HepG2 (cell line): ENCODE data around the gene CCDC150. TPM values are rescaled to one million over a fixed set of nuclear protein-coding genes. Genes with fewer than 3 reads are reported as not detected.
A peak's percentile ranks its signal among the peaks of the same experiment; 100 is the strongest.

Experiments used
- ATF7 ChIP-seq, 2 experiments: fragments of 450-650 bp in 1 of 2; sonication (generic) in 1 of 2; formaldehyde crosslinking in 1 of 2; IDR thresholded peaks; 2 replicates each; pipeline versions ENCODE4 v1.4.0 to v1.6.1; 2016 to 2020; ENCODE audit warnings: antibody characterized with exemption in 1 of 2, mild to moderate bottlenecking in 1 of 2, missing genetic modification reagents in 1 of 2
- CBX1 ChIP-seq: IDR thresholded peaks from one replicate; pipeline ENCODE4 v1.6.1; 2016; ENCODE audit warnings: antibody characterized with exemption, low read depth
- CCDC6 ChIP-seq: sonication (generic); formaldehyde crosslinking; IDR thresholded peaks from 2 replicates; pipeline ENCODE4 v1.8.1; 2022; ENCODE audit warnings: mild to moderate bottlenecking, missing genetic modification reagents, moderate library complexity
- CEBPG ChIP-seq: IDR thresholded peaks from 2 replicates; pipeline ENCODE4 v1.6.1; 2016
- EHMT2 ChIP-seq: fragments of 200-600 bp; sonication (generic); IDR thresholded peaks from 2 replicates; pipeline ENCODE4 v1.7.0; 2017; ENCODE audit warnings: antibody characterized with exemption, low read depth, low read length, borderline replicate concordance
- ELF3 ChIP-seq: IDR thresholded peaks from 2 replicates; pipeline ENCODE4 v1.6.1; 2016; ENCODE audit warnings: missing genetic modification reagents, missing compliant biosample characterization
- KDM6A ChIP-seq: IDR thresholded peaks from 2 replicates; pipeline ENCODE4 v1.6.1; 2016; ENCODE audit warnings: low read depth
- KLF13 ChIP-seq: sonication (generic); formaldehyde crosslinking; IDR thresholded peaks from 2 replicates; pipeline ENCODE4 v1.4.0; 2020; ENCODE audit warnings: mild to moderate bottlenecking, missing genetic modification reagents
- MAFG ChIP-seq: sonication (generic); formaldehyde crosslinking; IDR thresholded peaks from 2 replicates; pipeline ENCODE4 v1.5.1; 2020; ENCODE audit warnings: mild to moderate bottlenecking, missing genetic modification reagents
- MEIS1 ChIP-seq: sonication (generic); formaldehyde crosslinking; IDR thresholded peaks from 2 replicates; pipeline ENCODE4 v1.9.0; 2021; ENCODE audit warnings: mild to moderate bottlenecking, missing genetic modification reagents, moderate library complexity, borderline replicate concordance
- POLR2AphosphoS5 ChIP-seq: IDR thresholded peaks from 2 replicates; pipeline ENCODE4 v1.6.1; 2012; ENCODE audit warnings: low read depth, low read length
- POLR2G ChIP-seq: fragments of 200-400 bp; formaldehyde crosslinking; IDR thresholded peaks from 2 replicates; pipeline ENCODE4 v1.6.1; 2018; ENCODE audit warnings: mild to moderate bottlenecking, low read depth, low read length, moderate library complexity
- RARA ChIP-seq: IDR thresholded peaks from 2 replicates; pipeline ENCODE4 v1.6.1; 2016; ENCODE audit warnings: missing genetic modification reagents, missing compliant biosample characterization
- SUZ12 ChIP-seq: fragments of 150-350 bp; IDR thresholded peaks from 2 replicates; pipeline ENCODE4 v1.6.1; 2014; ENCODE audit warnings: low read depth, low read length
- ZMAT3 ChIP-seq: sonication (generic); formaldehyde crosslinking; conservative IDR thresholded peaks from 2 replicates; pipeline ENCODE4 v1.7.0; 2021; ENCODE audit warnings: missing genetic modification reagents
- ZNF333 ChIP-seq: sonication (generic); formaldehyde crosslinking; IDR thresholded peaks from 2 replicates; pipeline ENCODE4 v1.4.0; 2020; ENCODE audit warnings: mild to moderate bottlenecking, missing genetic modification reagents, borderline replicate concordance
- ZNF660 ChIP-seq: sonication (generic); formaldehyde crosslinking; IDR thresholded peaks from 2 replicates; pipeline ENCODE4 v1.5.1; 2020; ENCODE audit warnings: mild to moderate bottlenecking, low read depth, missing genetic modification reagents, borderline replicate concordance
- ZNF780A ChIP-seq: sonication (generic); formaldehyde crosslinking; IDR thresholded peaks from 2 replicates; pipeline ENCODE4 v1.8.0; 2022; ENCODE audit warnings: mild to moderate bottlenecking, missing genetic modification reagents, moderate library complexity
- ZZZ3 ChIP-seq: sonication (generic); formaldehyde crosslinking; IDR thresholded peaks from 2 replicates; pipeline ENCODE4 v1.4.0; 2020; ENCODE audit warnings: missing genetic modification reagents, mild to moderate bottlenecking, borderline replicate concordance
- polyA plus RNA-seq, 8 experiments: library from polyadenylated mRNA; depleted of rRNA in 3 of 8; stranded (reverse) in 7 of 8; unstranded in 1 of 8; fragments of >200 nt; fragmentation: Illumina TruSeq in 4 of 8; extraction: Trizol in 4 of 8; gene quantifications; 2 replicates each; pipeline versions ENCODE4 v1.2.1 to v1.2.3, GENCODE V29; 2011 to 2016; ENCODE audit warnings: low read depth in 4 of 8, missing spikeins in 1 of 8, mixed read lengths in 1 of 8; ENCODE audit not compliant: insufficient read depth in 1 of 8
- total RNA-seq, 5 experiments: library from RNA; depleted of rRNA; stranded (reverse); fragments of >200 nt; fragmentation: Illumina TruSeq; extraction: Trizol; gene quantifications; 2 replicates each; pipeline ENCODE4 v1.2.3, GENCODE V29; 2016; ENCODE audit warnings: low read depth in 1 of 5
- TF ChIP-seq, protein P1 (sequence below): sonication (generic); formaldehyde crosslinking; IDR thresholded peaks from 2 replicates; pipeline ENCODE4 v1.4.0; 2020; ENCODE audit warnings: missing genetic modification reagents, mild to moderate bottlenecking, borderline replicate concordance
- TF ChIP-seq, protein P2 (sequence below): IDR thresholded peaks from 2 replicates; pipeline ENCODE4 v1.6.1; 2016; ENCODE audit warnings: control low read depth
- TF ChIP-seq, protein P3 (sequence below): sonication (generic); formaldehyde crosslinking; conservative IDR thresholded peaks from 2 replicates; pipeline ENCODE4 v1.8.0; 2022; ENCODE audit warnings: low read depth, missing genetic modification reagents
- TF ChIP-seq, protein P4 (sequence below): sonication (generic); formaldehyde crosslinking; IDR thresholded peaks from 2 replicates; pipeline ENCODE4 v1.8.1; 2022; ENCODE audit warnings: mild to moderate bottlenecking, missing genetic modification reagents
- TF ChIP-seq, protein P5 (sequence below): sonication (generic); formaldehyde crosslinking; IDR thresholded peaks from 2 replicates; pipeline ENCODE4 v1.4.0; 2020; ENCODE audit warnings: missing genetic modification reagents

CCDC150 gene
- total and polyA plus RNA-seq, 2 of the 13 experiments (the other 11 are each of a cell fraction or from before 2014, with no cell fraction given) = 14.9 to 32.6 TPM

DNA sequence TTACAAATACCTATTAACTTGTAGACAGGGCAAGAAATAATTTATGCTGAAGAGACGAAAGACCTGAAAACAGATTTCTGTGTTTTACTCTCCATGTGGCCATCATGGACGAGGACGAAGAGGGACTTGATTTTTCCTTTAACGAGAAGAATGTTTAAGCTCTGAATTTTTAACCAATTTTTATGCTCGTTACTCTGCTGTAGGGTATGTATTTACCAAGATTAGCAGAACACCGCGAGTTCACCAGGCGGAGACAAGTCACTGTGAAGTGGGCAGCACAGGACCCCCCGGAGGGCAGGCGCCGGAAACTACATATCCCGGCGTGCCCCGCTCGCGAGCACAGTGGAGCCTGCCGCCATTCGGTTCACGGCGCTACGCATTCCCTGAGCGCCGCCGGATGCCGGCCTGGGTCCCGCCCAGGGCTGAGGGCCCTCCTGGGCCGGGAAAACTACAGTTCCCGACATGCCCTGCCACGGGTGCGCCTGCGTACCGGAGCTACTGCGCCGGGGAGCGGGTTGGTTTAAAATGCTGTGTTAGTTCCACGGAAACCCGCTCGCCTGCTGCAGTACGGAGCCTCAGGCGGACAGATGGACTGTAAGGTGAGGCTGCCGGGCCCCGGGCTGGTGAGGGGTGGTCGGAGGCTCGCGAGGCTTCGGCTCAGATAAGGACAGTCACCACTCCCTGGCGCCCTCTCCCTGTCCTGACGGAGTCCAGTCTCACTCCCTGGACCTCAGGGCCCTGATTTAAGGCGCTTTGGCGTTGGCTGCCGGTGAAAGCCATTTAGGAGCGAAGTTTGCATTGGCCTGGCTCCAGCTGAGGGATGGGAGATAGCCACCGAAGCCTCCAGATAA, at the start of gene CCDC150 (continued):
- TF ChIP-seq ZNF660 (CRISPR knock-in tag) = no peak
- TF ChIP-seq ELF3 (CRISPR knock-in tag) = peak; percentile 78
- TF ChIP-seq, protein P1, sequence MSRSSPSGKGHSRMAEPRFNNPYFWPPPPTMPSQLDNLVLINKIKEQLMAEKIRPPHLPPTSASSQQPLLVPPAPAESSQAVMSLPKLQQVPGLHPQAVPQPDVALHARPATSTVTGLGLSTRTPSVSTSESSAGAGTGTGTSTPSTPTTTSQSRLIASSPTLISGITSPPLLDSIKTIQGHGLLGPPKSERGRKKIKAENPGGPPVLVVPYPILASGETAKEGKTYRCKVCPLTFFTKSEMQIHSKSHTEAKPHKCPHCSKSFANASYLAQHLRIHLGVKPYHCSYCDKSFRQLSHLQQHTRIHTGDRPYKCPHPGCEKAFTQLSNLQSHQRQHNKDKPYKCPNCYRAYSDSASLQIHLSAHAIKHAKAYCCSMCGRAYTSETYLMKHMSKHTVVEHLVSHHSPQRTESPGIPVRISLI = no peak
- TF ChIP-seq POLR2G = peak; percentile 76
- TF ChIP-seq KLF13 = no peak
- no peak for TF ChIP-seq ZNF780A
- TF ChIP-seq MEIS1 = no peak
- TF ChIP-seq, protein P2, sequence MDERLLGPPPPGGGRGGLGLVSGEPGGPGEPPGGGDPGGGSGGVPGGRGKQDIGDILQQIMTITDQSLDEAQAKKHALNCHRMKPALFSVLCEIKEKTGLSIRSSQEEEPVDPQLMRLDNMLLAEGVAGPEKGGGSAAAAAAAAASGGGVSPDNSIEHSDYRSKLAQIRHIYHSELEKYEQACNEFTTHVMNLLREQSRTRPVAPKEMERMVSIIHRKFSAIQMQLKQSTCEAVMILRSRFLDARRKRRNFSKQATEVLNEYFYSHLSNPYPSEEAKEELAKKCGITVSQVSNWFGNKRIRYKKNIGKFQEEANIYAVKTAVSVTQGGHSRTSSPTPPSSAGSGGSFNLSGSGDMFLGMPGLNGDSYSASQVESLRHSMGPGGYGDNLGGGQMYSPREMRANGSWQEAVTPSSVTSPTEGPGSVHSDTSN = no peak
- TF ChIP-seq MAFG (CRISPR knock-in tag) = no peak
- peak; percentile 21 for TF ChIP-seq CEBPG (CRISPR knock-in tag)
- TF ChIP-seq ZMAT3 (CRISPR knock-in tag) = 0 out of 2 replicates have a peak, but pooled peaks have one; percentile 29
- peak; percentile 75 for TF ChIP-seq CBX1
- TF ChIP-seq, protein P3, sequence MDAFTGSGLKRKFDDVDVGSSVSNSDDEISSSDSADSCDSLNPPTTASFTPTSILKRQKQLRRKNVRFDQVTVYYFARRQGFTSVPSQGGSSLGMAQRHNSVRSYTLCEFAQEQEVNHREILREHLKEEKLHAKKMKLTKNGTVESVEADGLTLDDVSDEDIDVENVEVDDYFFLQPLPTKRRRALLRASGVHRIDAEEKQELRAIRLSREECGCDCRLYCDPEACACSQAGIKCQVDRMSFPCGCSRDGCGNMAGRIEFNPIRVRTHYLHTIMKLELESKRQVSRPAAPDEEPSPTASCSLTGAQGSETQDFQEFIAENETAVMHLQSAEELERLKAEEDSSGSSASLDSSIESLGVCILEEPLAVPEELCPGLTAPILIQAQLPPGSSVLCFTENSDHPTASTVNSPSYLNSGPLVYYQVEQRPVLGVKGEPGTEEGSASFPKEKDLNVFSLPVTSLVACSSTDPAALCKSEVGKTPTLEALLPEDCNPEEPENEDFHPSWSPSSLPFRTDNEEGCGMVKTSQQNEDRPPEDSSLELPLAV = no peak
- peak; percentile 56; the same call in 1 of the 2 replicates for TF ChIP-seq EHMT2
- no peak for TF ChIP-seq ATF7 (IDR thresholded peaks at IDR 0.05)
- no peak; the same call in 1 of the 2 replicates for TF ChIP-seq ATF7 (CRISPR knock-in tag; IDR thresholded peaks at IDR 0.05)
- TF ChIP-seq POLR2AphosphoS5 = peak; percentile 80
- TF ChIP-seq ZZZ3 (CRISPR knock-in tag) = no peak
- peak; percentile 90 for TF ChIP-seq SUZ12
- TF ChIP-seq ZNF333 = no peak
- no peak for TF ChIP-seq KDM6A (CRISPR knock-in tag)
- TF ChIP-seq, protein P4, sequence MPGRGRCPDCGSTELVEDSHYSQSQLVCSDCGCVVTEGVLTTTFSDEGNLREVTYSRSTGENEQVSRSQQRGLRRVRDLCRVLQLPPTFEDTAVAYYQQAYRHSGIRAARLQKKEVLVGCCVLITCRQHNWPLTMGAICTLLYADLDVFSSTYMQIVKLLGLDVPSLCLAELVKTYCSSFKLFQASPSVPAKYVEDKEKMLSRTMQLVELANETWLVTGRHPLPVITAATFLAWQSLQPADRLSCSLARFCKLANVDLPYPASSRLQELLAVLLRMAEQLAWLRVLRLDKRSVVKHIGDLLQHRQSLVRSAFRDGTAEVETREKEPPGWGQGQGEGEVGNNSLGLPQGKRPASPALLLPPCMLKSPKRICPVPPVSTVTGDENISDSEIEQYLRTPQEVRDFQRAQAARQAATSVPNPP (CRISPR knock-in tag) = peak; percentile 91
- TF ChIP-seq RARA = no peak
- peak; percentile 59; the same call in 1 of the 2 replicates for TF ChIP-seq CCDC6
- TF ChIP-seq, protein P5, sequence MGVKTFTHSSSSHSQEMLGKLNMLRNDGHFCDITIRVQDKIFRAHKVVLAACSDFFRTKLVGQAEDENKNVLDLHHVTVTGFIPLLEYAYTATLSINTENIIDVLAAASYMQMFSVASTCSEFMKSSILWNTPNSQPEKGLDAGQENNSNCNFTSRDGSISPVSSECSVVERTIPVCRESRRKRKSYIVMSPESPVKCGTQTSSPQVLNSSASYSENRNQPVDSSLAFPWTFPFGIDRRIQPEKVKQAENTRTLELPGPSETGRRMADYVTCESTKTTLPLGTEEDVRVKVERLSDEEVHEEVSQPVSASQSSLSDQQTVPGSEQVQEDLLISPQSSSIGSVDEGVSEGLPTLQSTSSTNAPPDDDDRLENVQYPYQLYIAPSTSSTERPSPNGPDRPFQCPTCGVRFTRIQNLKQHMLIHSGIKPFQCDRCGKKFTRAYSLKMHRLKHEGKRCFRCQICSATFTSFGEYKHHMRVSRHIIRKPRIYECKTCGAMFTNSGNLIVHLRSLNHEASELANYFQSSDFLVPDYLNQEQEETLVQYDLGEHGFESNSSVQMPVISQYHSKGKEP (CRISPR knock-in tag) = peak; percentile 37; the same call in 1 of the 2 replicates
